Body of pancreas (tissue), 4 donors: ENCODE measurements around the gene FHL2.

Source experiments
- CTCF ChIP-seq, 7 experiments: fragments of 450-650 bp in 4 of 7; fragments of 200-600 bp in 3 of 7; sonication (generic) in 3 of 7; IDR thresholded peaks; one replicate each; pipeline ENCODE4 v1.5.1; 2016 to 2019; ENCODE audit warnings: antibody characterized with exemption in 7 of 7
- POLR2A ChIP-seq, 3 donors: fragments of 450-650 bp; IDR thresholded peaks; one replicate each; pipeline ENCODE4 v1.6.1; 2016; ENCODE audit warnings: antibody characterized with exemption in 3 of 3, mild to moderate bottlenecking in 2 of 3

- no peak for TF ChIP-seq POLR2A (IDR thresholded peaks at IDR 0.05)
- no peak for TF ChIP-seq CTCF (IDR thresholded peaks at IDR 0.05)
Measured at GRCh38 chr2:105329197-105329554, 69.7 kb downstream of the FHL2 start.
